ENCODE results near the gene KCNQ1.

KCNQ1 gene

DNA sequence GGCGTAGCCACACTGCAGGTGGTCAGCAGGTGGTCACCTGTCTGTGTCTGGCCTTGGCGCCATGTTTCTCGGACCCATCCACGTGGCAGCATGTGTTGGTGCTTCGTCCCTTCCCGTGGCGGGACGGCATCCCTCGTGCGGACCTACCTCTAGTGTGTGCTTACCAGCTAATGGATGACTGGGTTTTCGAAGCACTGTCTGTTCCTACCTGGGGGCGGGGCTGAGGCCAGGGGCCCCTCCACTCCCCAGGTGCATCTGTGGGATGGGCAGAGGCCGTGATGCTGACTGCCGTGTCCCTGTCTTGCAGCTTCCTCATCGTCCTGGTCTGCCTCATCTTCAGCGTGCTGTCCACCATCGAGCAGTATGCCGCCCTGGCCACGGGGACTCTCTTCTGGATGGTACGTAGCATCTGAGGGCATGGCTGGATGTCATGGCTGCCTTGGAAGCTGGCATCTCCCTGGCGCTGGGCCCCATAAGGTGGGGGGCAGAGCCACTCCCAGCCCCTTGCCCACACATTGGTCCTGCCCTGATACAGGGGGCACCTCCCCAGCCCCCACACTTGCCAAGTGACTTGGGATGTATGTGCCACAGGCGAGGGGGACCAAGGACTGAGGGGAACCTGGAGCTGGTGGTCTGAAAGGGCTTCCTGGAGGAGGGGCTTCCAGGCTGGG, 82.9 kb downstream of the KCNQ1 start:
- no peak for FAIRE-seq

DNA sequence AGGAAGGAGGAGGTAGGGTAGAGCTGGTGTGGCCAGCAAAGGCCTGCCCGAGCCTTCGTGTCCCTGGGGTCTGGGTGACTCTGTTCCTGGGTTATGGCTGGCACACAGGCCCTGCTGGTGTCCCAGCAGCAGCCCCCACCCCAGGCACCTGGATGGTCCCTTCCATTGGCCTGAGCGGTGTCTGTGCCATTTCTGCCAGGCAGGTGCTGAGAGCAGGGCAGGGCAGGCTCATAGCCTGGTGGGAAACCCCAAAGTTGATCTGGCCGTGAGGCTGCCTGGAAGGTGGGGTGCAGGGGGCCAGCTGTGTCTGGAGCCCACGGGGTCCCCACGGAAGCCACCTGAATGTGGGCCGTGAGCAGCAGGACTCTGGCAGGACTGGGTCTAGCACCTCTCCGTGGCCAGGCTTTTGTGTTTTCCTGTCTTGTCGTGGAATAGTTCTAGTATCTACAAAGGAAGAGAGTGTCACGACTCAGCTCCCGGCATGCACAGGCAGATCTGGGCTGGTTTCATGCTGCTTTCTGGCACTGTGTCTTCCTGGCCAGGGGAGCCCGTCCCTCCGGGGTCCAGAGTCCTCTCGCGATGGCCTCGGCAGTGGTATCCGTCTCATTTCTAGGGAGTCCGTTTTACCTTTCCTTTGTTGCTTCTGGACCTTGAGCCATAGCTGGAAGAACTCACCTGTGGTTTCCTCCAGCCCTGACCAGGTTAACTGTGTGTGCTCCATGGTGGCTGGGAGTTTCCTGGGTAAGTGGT, 83.7 kb downstream of the KCNQ1 start:
- FAIRE-seq = no peak

DNA sequence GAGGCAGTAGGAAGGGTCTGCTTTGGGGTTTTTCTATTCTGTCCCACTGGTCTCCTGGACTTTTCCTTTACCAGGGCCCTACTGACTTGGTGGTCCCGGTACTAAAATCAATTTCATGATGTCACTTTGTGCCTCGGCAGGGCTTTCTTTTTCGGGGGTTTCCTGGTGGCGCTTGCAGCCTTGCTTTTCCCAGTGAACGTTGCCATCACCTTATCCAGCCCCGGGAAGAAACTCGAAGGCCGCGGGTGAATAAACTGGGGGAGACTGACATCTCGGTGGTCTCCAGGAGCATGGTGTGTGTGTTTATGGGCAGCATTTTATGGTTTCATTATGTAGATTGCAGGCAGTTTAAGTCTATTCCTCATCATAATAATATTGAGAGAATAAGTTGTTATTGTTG, 84.4 kb downstream of the KCNQ1 start:
- FAIRE-seq = no peak

DNA sequence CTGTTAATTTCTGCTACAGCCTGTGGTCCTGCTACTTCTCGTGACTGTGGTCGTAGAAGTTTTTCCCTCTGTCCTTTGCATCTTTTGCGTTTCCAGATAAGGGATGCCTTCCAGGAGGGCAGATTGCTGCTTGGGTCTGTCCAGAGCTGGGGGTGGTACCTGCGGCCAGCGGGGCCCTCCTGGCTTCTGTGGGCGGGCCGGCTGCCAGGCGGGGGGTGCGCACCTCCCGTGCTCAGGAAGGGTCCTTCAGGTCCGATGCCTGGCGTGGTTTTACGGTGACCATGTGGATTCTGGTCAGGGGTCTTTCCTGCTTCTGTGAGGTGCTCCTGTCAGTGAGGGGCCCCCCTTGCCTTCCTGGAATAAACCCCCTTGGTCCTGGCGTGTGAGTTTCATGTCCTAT, 84.8 kb downstream of the KCNQ1 start:
- FAIRE-seq = no peak

DNA sequence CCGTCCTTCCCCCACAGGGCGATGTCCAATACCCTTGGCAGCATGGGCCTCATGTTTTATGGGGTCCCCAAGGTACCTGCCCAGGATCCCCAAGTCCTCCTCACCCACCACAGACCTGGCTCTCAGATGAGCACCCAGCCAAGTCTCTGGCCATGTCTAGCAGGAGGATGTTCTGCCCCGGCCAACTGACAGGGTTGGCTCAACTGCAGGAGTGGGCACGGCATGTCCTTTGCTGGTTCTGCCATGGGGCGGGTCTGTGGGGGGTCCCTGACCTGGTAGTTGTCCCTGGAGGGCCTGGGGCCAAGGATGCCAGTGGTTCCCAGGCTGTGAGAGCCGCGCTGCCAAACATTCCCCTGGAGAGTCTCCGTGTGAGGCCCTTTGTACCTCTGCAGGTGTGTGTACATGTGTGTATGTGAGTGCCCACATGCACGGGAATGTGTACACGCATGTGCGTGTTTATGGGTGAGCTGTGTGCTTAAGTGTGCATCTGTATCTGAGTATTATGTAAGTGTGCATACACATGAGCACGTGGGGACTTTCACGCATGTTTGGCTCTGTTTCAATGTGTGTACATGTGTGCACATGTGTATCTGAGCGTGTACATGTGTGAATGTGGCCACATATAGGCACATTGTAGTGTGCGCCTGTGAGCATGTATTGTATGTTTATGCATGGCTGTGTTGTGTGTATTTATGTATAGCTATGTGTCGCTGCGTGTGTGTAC, 85.5 kb downstream of the KCNQ1 start:
- FAIRE-seq = no peak

DNA sequence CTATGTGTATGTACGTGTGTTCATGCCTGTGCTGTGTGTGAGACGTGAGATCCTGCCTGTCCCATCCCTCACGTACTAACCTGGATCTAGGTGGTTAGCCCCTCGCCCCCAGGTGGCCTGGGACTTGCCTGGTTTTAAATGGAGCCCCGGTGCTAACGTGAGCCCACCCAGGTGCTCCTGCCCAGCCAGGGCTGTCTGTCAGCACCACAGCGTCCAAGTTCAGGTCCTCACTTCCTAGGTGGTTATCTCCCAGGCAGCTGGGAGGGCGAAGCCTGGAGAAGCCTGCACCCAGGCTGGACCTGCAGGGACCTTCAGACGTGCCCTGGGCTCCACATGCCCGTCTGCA, 86.0 kb downstream of the KCNQ1 start:
- FAIRE-seq = no peak

DNA sequence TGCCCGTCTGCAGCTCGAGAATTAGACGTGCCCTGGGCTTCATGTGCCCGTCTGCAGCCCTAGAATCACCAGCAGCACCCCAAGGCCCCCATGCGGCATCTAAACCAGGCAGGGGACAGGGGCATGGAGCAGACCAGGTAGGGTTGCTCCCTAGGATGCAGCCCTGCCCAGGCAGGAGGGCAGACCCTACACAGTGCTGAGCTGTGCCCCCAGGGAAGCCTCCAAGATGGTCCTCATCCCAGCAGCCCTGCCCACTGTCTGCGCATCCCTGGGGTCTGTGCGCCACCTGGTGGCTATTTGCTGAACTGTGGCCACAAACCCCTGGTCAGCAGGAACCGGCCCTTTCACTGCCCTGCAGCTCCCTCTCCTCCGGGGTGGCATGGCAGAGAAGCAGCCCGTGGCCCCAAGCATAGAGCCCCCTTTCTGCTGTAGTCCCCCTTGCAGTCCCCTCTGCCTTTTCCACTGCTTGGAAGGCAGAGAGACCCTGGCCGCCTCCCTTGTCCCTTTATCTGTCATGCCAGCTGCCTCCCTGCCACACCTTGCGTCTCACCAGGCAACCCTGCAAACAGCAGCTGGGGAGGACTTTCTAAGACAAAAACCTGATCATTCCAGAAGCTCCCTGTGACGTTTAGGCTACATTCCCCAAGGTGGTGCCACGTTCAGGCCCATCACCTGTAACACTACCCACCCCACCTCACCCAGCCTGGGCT, 86.6 kb downstream of the KCNQ1 start:
- no peak for FAIRE-seq

DNA sequence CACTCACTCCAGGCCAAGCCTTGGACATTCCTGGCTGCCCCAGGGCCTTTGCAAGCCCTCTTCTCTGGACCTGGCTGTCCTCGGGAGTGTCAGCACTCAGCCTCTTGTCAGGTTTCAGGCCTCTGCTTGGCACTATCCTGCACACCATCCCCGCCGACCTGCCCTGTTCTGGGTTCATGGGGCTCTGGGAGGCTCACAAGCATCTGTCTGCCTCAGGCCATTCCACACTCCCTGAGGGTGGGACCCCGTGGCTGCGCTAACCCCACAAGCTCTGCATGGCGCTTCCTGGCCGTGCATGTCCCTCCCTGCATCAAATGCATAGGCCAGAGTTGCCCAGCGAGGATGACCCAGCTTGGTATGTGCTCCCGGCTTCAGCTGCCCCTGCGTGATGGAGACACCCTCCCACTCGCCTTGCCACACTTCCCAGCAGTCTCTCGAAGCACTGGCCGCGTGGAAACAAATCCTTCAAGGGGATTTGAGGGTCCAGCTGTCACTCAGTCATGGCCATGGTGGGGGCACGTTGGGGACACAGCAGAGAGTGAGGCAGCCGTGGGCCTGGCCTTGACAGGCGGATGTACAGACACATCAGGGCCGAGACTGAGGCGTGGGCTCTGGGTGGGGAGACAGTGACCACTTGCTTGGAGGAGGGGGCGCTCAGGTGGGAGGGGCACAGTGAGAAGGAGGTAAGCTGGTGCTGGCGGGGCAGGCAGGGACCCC, 87.3 kb downstream of the KCNQ1 start:
- no peak for FAIRE-seq

DNA sequence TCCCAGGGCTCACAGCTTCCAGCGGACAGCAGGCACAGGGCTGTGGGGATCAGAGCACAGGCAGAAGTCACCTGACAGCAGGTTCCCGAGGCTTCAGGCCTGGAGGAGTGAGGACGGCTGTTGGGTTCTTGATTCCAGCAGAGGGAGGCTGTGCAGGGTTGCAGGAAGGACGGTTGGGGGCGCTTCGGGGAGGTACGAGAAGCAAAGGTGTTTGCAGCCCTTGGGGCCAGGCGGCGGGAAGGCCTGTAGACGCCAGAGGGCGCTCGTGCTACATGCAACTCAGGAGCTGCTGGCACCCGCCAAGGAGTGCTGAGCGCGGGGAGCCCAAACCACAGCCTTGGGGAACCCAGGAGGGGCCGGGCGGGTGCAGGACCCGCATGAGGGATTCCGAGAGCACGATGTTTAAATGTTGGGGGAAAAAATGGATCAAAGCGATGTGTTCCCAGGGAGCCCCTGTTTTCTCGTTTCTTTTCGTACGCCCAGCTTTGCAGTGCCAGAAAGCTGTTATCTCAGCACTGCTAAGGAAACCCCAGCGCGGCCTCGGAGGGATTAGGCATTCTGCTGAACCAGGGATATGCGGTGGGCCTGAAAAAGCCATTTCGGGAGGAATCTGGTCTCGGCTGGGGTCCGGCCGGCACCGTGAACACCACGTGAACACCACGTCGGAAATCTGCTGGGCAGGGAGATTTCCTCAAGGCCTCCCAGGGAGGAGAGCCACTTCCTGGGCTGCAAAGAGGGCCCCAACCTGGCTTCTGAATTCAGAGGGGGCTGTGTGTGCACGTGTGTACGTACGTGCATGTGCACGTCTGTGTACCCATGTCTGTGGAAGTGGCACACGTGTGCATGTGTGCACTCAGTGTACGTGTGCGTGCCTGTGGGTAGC, 88.1 kb downstream of the KCNQ1 start:
- FAIRE-seq = no peak

DNA sequence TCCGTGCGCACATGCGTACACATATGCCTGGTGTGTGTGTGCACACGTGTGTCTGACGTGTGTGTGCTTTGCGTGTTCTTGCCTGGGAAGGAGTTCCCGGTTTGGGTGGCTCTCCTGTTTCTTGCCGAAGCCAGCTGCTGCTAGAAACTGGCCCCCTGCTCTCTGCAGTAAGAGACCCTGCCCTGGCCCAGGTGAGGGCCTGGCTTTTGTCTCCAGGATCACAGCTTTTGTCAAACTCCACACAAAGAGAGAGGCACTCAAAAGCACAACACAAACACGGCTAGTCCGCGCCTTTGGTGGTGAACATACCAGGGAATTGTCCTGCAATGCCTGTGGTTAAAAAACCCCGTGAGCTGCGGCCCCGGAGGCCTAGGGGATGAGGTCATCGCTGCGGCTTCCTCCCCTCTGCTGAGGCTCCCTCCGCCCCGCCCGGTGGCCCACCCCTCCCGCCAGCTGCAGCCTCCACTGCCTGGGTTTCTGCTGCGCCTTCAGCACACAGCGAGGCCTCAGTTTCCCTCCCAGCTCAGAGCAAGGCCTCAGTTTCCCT, 88.9 kb downstream of the KCNQ1 start:
- FAIRE-seq = no peak

DNA sequence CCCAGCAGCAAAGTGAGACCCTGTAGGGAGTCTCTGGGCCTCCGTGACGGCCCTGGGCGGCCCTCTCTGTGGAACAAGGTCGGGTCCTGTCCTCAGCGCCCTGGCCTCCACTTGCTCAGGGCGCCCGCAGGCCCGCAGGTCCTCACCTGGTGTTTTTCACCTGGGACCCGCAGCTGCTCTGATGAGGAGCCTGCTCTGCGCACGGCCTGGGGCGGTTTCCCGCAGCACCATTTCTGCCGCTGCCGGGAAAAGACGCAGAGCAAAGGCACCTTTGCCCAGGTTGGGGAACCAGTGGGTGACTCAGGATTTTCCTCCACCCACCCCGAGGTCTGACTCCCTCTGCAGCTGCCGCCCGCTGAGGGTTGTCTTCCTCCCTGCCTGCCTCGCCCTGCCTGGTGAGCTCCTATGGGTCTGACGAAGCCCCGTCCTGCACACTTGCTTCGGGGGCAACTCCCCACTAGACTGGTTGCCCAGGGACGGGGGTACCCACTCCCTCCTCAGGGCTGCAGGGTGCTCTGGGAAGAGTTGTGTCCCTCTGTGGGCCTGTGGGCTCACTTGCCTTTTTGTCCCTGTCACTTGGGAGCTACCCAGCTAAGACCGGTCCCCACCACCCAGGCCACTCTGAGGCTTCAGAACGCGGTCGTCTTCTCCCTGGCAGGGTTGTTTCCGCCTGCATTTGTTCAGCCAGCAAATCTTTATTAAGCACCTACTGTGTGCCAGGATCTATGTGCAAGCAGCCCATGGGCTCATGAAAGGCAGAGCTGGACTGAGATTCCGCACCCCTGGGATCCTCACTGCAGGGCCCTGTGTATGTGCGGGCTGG, 89.5 kb downstream of the KCNQ1 start:
- no peak for FAIRE-seq

DNA sequence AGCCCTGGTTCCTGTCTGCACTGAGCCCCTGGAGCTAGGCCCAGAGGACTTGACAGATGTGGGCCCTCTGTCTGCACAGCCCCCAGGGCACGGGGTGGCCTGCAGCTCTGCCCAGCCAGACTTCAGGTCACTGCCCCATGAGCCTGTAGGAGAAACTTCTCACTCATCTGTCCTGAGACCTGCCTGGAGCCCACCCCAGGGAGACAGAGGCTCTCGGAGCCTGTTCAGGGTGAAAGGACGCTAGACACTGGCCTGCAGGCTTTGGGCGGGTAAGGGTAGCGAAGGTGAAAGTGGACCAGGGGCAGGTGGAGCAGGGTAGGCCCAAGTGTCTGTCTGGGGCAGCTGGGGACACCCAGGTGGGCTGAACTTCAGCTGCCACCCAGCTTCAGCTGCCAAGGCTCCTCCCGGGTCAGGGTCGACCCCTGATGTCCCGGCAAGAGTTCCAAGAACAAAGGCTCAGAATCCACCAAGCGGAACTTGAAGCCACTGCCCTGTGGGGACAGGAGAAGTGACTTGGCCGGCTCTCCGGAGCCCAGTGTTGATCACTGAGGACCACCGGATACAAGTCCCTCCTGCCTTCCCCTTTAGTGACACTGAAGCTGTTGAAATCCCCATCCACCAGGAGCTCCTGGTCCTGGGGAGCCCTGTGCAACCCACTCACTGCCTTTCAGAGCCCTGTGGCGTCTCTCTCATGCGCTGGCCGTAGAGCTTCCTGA, 90.3 kb downstream of the KCNQ1 start:
- no peak for FAIRE-seq

DNA sequence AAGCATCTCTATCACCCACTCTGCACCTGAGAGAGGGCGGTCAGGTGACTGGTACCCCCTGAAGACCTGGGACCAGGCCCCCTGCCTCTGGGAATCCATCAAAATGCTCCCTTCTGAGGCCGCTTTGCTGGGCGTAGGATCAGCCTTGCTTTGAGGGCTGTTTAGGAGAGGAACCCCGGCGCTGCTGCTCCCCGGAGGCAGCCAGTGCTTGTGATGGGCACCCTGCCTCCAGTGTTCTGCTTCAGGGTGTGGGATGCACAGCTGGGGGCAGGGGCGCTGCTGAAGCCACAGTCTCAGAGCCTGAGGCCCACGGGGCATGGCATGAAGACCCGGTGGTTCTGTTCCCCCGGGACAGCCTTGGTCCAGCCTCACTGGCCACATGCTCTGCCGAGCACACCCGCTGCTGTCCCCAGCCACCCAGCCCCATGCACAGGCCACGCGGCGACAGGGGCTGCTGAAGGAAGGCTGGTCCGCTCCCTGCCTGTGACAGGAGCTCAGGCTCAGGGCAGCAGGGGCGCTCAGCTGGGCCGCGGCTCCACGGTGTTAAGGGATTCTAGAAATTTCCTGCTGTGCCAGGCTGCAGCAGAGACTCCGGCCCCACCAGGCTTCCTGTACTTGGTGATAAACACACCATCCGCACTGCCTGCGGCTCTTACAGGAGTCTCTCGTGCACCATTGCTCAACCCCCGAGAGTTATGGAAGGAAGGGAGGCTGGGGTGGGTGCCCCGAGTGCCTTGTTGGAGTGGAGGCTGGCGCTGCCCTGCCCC, 91.0 kb downstream of the KCNQ1 start:
- FAIRE-seq = no peak

DNA sequence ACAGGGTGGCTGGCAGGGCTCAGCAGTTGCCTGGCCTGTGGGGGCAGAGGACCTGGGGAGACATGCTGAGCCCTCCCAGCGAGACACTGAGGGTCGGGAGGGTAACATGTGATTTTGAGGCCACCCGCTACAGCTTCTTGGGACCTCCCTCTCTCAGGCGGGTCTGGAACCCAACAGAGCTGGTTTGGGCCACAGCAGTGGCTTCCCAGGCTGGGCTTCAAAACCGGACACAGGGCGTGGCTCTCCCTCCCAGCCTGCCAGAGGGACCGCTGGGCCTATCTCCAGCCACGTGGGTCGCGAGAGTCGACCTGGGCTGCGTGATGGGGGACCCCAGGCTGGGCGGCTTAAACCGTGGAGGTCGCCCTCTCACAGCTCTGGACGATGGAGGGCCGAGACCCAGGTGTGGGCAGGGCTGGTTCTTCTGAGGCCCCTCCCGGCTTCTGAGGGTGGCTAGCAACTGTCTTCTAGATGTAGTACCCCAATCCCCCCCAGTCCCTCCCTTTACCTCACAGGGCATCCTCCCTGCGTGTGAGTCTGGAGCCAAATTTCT, 91.7 kb downstream of the KCNQ1 start:
- no peak for FAIRE-seq

DNA sequence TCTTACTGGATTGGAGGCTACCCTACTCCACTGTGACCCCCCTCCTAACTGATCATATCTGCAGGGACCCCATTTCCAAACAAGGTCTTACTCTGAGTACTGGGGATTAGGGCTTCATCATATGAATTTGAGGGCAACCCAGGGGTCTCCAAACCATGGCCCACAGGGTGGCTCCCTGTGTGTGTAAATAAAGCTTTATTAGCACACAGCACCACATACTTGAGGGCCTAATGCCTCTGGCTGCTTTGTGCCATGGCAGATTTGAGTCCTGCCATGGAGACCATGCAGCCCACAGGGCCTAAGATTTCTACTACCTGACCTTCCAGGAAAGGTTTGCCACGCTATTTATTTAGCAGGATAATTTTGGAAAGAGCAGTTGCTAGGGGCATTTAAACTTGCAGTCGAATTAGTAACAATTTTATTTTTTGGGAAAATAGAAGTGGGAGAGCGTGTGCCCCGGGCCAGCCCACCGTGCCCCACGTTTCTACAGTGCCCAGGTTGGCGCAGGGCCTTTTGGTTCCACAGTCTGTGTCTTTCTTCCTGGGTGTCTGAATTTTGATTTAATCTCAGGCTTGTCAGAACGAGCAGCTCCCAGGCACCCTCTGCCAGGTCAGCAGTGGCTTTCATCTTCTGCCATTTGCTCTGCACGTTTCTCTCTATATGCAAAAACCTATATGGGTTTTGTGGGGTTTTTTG, 92.3 kb downstream of the KCNQ1 start:
- FAIRE-seq = no peak

DNA sequence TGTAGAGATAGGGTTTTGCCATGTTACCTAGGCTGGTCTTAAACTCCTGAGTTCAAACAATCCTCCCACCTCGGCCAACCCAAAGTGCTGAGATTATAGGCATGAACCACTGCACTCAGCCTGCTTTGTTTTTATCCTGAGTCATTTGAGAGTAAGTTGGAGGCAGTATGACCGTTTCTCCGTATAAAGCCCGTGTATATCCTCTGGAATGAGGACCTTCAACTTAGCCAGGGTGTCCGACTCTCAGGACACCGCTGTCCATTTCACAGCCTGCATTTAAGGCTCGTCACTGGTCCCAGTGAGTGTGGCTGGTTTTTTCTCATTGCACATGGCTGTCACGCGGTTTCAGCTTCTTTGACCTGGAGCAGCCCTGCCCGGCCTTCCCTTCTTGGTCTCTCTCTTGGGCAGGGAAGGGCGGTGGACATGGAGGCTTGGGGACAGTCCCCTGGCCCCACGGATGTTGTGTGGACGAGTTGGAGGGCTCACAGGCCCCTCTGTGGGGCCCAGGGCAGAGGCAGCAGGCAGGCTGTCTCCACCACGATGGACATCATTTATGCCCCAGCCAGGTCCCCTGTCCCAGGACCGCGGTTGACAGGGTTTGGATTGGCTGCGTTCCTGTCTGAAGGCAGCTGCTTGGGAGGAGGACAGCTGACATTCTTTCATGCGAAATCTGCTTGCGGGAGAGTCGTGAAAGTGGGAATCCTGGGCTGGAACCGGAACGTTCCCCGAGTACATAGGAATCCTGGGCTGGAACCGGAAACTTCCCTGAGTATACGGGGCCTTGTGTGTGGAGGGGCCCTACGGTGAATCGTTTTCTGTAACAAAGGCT, 93.3 kb downstream of the KCNQ1 start:
- no peak for FAIRE-seq

DNA sequence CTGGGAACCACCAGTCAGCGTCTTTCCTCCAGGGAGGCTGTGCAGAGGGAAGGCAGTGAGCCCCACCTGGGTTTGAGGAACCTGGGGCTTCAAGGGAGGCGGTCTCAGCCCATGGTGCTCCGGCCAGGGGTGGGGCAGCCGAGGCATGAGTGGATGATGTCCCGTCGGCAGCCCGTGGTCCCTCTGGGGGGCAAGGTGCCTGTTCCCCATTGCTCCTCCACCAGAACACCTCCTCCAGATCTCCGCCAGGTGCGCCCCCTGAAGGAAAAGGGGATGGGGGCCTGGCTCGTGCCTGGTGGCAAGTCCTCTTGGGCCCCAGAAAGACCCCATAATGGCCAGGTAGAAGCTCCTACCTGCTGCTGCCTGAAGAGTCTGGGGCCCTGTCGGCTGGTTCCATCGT, 94.1 kb downstream of the KCNQ1 start:
- no peak for FAIRE-seq
